ENCODE measurements around the gene IGLL1. TPM values are rescaled to one million over a fixed set of nuclear protein-coding genes. Genes with fewer than 3 reads are reported as not detected.
A peak's percentile ranks its signal among the peaks of the same experiment; 100 is the strongest.
"Not testable (repeated sequence)": the region's sequence is repeated elsewhere in the genome, so short reads cannot be mapped to it uniquely, and the experiment has no call there.

IGLL1 gene
- total and polyA plus RNA-seq, 5 donors from 2014 or later = not detected

- not testable (repeated sequence) for ATAC-seq (ENCODE audit: low read depth in 2 of 2); DNase-seq; H3K4me3 Mint-ChIP-seq; H3K9me3 ChIP-seq (ENCODE audit: control insufficient read depth in 2 of 2, low read length in 2 of 2); H3K27ac Mint-ChIP-seq; H3K27me3 ChIP-seq (ENCODE audit: control insufficient read depth, insufficient read depth, low read length); H3K4me1 Mint-ChIP-seq; H3K4me1 ChIP-seq (ENCODE audit: control insufficient read depth, insufficient read depth, low read length, poor library complexity, severe bottlenecking); H3K36me3 ChIP-seq (ENCODE audit: control insufficient read depth, insufficient read depth, low read length); H3K36me3 Mint-ChIP-seq; H3K4me3 ChIP-seq (ENCODE audit: low read depth, low read length); H3K27ac ChIP-seq (ENCODE audit: insufficient read depth, low read length, poor library complexity, severe bottlenecking); H3K9me3 Mint-ChIP-seq
- H3K27me3 Mint-ChIP-seq = peaks cover 30% of the 10 kb centered on the region
Observed at GRCh38 chr22:23537830-23538695, 42.0 kb downstream of the IGLL1 start.

- no peak overlapping the region for H3K4me3 ChIP-seq (ENCODE audit: low read depth, low read length)
- H3K27me3 ChIP-seq (ENCODE audit: control insufficient read depth, insufficient read depth, low read length) = no peaks in the 10 kb centered on the region
- Mint-ChIP-seq H3K27ac (no peak overlapping the region), H3K4me1 (peaks cover 0 to 8% (median 2%) of the 10 kb centered on the region in 4 donors), H3K36me3 (no peaks in the 10 kb centered on the region), H3K4me3 (no peak overlapping the region), H3K27me3 (peaks cover 28% of the 10 kb centered on the region), H3K9me3 (peaks cover 0 to 1% (median 0%) of the 10 kb centered on the region in 7 donors)
- H3K9me3 ChIP-seq (ENCODE audit: control insufficient read depth in 2 of 2, low read length in 2 of 2) = no peaks in the 10 kb centered on the region
- H3K27ac ChIP-seq (ENCODE audit: insufficient read depth, low read length, poor library complexity, severe bottlenecking) = no peak overlapping the region
- no peaks in the 10 kb centered on the region for H3K36me3 ChIP-seq (ENCODE audit: control insufficient read depth, insufficient read depth, low read length)
- H3K4me1 ChIP-seq (ENCODE audit: control insufficient read depth, insufficient read depth, low read length, poor library complexity, severe bottlenecking) = no peaks in the 10 kb centered on the region
- no peak for ATAC-seq (ENCODE audit: low read depth in 2 of 2)
- DNase-seq = no peak
Observed at GRCh38 chr22:23537416-23537815, 42.7 kb downstream of the IGLL1 start.

- Histone ChIP-seq H3K4me1 (ENCODE audit: control insufficient read depth, insufficient read depth, low read length, poor library complexity, severe bottlenecking) (no peaks in the 10 kb centered on the region), H3K27me3 (ENCODE audit: control insufficient read depth, insufficient read depth, low read length) (no peaks in the 10 kb centered on the region), H3K4me3 (ENCODE audit: low read depth, low read length) (no peak overlapping the region), H3K9me3 (ENCODE audit: control insufficient read depth in 2 of 2, low read length in 2 of 2) (no peaks in the 10 kb centered on the region), H3K36me3 (ENCODE audit: control insufficient read depth, insufficient read depth, low read length) (no peaks in the 10 kb centered on the region), H3K27ac (ENCODE audit: insufficient read depth, low read length, poor library complexity, severe bottlenecking) (no peak overlapping the region)
- Mint-ChIP-seq H3K36me3 (no peaks in the 10 kb centered on the region), H3K27ac (no peak overlapping the region), H3K4me3 (no peak overlapping the region), H3K9me3 (no peaks in the 10 kb centered on the region), H3K4me1 (peaks cover 0 to 8% (median 2%) of the 10 kb centered on the region in 4 donors), H3K27me3 (peaks cover 23% of the 10 kb centered on the region)
- ATAC-seq (ENCODE audit: low read depth in 2 of 2) = no peak
- DNase-seq = no peak
Observed at GRCh38 chr22:23536821-23537345, 43.2 kb downstream of the IGLL1 start.

- Mint-ChIP-seq H3K27me3 (peaks cover 23% of the 10 kb centered on the region), H3K4me3 (peak overlapping the region in 1 of 4 donors; percentile 28), H3K27ac (peak overlapping the region in 1 of 3 donors; percentile 84)
- not testable (repeated sequence) for H3K27me3 ChIP-seq (ENCODE audit: control insufficient read depth, insufficient read depth, low read length); H3K27ac ChIP-seq (ENCODE audit: insufficient read depth, low read length, poor library complexity, severe bottlenecking); H3K36me3 Mint-ChIP-seq; H3K36me3 ChIP-seq (ENCODE audit: control insufficient read depth, insufficient read depth, low read length); H3K9me3 ChIP-seq (ENCODE audit: control insufficient read depth in 2 of 2, low read length in 2 of 2); DNase-seq; H3K4me1 Mint-ChIP-seq; H3K4me3 ChIP-seq (ENCODE audit: low read depth, low read length); H3K9me3 Mint-ChIP-seq; ATAC-seq (ENCODE audit: low read depth in 2 of 2); H3K4me1 ChIP-seq (ENCODE audit: control insufficient read depth, insufficient read depth, low read length, poor library complexity, severe bottlenecking)
Observed at GRCh38 chr22:23535790-23536661, 44.1 kb downstream of the IGLL1 start.

- no peaks in the 10 kb centered on the region for H3K36me3 Mint-ChIP-seq
- H3K9me3 ChIP-seq (ENCODE audit: control insufficient read depth in 2 of 2, low read length in 2 of 2) = no peaks in the 10 kb centered on the region
- no peak overlapping the region for H3K4me3 ChIP-seq (ENCODE audit: low read depth, low read length)
- H3K4me1 ChIP-seq (ENCODE audit: control insufficient read depth, insufficient read depth, low read length, poor library complexity, severe bottlenecking) = no peaks in the 10 kb centered on the region
- H3K4me3 Mint-ChIP-seq = peak overlapping the region in 1 of 4 donors; percentile 28
- no peak overlapping the region for H3K27ac ChIP-seq (ENCODE audit: insufficient read depth, low read length, poor library complexity, severe bottlenecking)
- no peak overlapping the region for H3K27ac Mint-ChIP-seq
- no peaks in the 10 kb centered on the region for H3K27me3 ChIP-seq (ENCODE audit: control insufficient read depth, insufficient read depth, low read length)
- H3K27me3 Mint-ChIP-seq = peaks cover 23% of the 10 kb centered on the region
- no peaks in the 10 kb centered on the region for H3K36me3 ChIP-seq (ENCODE audit: control insufficient read depth, insufficient read depth, low read length)
- DNase-seq (no peak), ATAC-seq (ENCODE audit: low read depth in 2 of 2) (no peak)
- H3K4me1 Mint-ChIP-seq = peaks cover 0 to 8% (median 2%) of the 10 kb centered on the region in 4 donors
- no peaks in the 10 kb centered on the region for H3K9me3 Mint-ChIP-seq
Observed at GRCh38 chr22:23534851-23535717, 45.0 kb downstream of the IGLL1 start.

GRCh38 chr22:23534201-23534850, 45.8 kb downstream of the IGLL1 start:
- no peaks in the 10 kb centered on the region for H3K36me3 ChIP-seq (ENCODE audit: control insufficient read depth, insufficient read depth, low read length)
- Mint-ChIP-seq H3K4me1 (peaks cover 0 to 4% (median 2%) of the 10 kb centered on the region in 4 donors), H3K9me3 (no peaks in the 10 kb centered on the region), H3K27me3 (peaks cover 23% of the 10 kb centered on the region), H3K4me3 (no peak overlapping the region), H3K36me3 (no peaks in the 10 kb centered on the region), H3K27ac (no peak overlapping the region)
- H3K4me1 ChIP-seq (ENCODE audit: control insufficient read depth, insufficient read depth, low read length, poor library complexity, severe bottlenecking) = no peaks in the 10 kb centered on the region
- no peak for DNase-seq
- no peak overlapping the region for H3K4me3 ChIP-seq (ENCODE audit: low read depth, low read length)
- no peak for ATAC-seq (ENCODE audit: low read depth in 2 of 2)
- no peaks in the 10 kb centered on the region for H3K27me3 ChIP-seq (ENCODE audit: control insufficient read depth, insufficient read depth, low read length)
- H3K9me3 ChIP-seq (ENCODE audit: control insufficient read depth in 2 of 2, low read length in 2 of 2) = no peaks in the 10 kb centered on the region
- no peak overlapping the region for H3K27ac ChIP-seq (ENCODE audit: insufficient read depth, low read length, poor library complexity, severe bottlenecking)

- Mint-ChIP-seq H3K4me3 (no peak overlapping the region), H3K36me3 (no peaks in the 10 kb centered on the region), H3K4me1 (peaks cover 0 to 6% (median under 1%) of the 10 kb centered on the region in 4 donors), H3K27me3 (peaks cover 23% of the 10 kb centered on the region), H3K9me3 (peaks cover 0 to 2% (median 0%) of the 10 kb centered on the region in 7 donors), H3K27ac (no peak overlapping the region)
- Histone ChIP-seq H3K4me1 (ENCODE audit: control insufficient read depth, insufficient read depth, low read length, poor library complexity, severe bottlenecking) (no peaks in the 10 kb centered on the region), H3K27ac (ENCODE audit: insufficient read depth, low read length, poor library complexity, severe bottlenecking) (no peak overlapping the region), H3K4me3 (ENCODE audit: low read depth, low read length) (no peak overlapping the region), H3K9me3 (ENCODE audit: control insufficient read depth in 2 of 2, low read length in 2 of 2) (no peaks in the 10 kb centered on the region), H3K36me3 (ENCODE audit: control insufficient read depth, insufficient read depth, low read length) (no peaks in the 10 kb centered on the region), H3K27me3 (ENCODE audit: control insufficient read depth, insufficient read depth, low read length) (no peaks in the 10 kb centered on the region)
- DNase-seq = no peak
- ATAC-seq (ENCODE audit: low read depth in 2 of 2) = no peak
Observed at GRCh38 chr22:23533771-23534191, 46.3 kb downstream of the IGLL1 start.
